Measurements from ENCODE around the gene FOXA2. TPM values are rescaled to one million over a fixed set of nuclear protein-coding genes. Genes with fewer than 3 reads are reported as not detected.

The FOXA2 gene
- total and polyA plus RNA-seq, 2 of the 13 experiments (the other 11 are each of a cell fraction or from before 2014, with no cell fraction given), result 8.8 to 12.2 TPM

DNA sequence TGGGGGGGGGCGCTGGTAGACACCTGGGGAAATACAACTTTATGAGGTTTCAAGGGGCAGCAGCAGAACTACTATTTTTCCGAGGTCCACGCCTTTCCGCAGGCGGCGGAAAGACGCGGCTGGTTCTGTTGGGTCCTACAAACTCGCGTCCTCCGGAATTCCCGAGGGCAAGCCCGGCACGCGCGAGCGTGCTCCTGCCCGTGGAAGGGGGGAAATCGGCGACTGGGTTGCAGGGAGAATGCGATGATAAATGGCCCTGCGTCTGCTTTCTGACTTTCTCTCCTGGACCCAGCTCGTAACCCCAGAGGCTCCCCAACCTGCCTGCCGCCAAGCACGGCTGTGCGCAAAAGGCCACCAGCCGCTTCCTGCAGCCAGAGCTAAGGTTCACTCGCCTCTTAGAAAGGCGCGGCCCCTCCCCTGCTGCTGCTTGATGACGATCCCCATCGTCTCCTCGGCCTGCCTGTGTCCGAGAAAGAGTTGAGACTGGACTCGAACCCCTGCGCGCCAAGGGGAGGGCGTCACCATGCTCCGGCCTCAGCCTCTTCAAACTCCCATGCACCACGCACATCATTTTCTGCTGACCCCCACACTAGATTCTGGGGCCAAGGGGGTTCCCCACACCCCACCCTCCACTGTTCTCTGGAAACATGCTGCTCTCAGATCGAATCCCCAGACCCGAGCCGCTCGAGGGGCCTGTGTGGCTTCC is 6.7 kb downstream of the FOXA2 start (continued):
- TF ChIP-seq, protein P1, sequence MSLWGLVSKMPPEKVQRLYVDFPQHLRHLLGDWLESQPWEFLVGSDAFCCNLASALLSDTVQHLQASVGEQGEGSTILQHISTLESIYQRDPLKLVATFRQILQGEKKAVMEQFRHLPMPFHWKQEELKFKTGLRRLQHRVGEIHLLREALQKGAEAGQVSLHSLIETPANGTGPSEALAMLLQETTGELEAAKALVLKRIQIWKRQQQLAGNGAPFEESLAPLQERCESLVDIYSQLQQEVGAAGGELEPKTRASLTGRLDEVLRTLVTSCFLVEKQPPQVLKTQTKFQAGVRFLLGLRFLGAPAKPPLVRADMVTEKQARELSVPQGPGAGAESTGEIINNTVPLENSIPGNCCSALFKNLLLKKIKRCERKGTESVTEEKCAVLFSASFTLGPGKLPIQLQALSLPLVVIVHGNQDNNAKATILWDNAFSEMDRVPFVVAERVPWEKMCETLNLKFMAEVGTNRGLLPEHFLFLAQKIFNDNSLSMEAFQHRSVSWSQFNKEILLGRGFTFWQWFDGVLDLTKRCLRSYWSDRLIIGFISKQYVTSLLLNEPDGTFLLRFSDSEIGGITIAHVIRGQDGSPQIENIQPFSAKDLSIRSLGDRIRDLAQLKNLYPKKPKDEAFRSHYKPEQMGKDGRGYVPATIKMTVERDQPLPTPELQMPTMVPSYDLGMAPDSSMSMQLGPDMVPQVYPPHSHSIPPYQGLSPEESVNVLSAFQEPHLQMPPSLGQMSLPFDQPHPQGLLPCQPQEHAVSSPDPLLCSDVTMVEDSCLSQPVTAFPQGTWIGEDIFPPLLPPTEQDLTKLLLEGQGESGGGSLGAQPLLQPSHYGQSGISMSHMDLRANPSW (CRISPR knock-in tag; IDR thresholded peaks at IDR 0.05; ENCODE audit: borderline replicate concordance), result peak; percentile 66; the same call in 1 of the 2 replicates
- no peak; the same call in 1 of the 2 replicates for TF ChIP-seq TCF7 (IDR thresholded peaks at IDR 0.05; ENCODE audit: low read depth)
- no peak for TF ChIP-seq LCORL (IDR thresholded peaks at IDR 0.05)
- TF ChIP-seq LCORL (CRISPR knock-in tag; IDR thresholded peaks at IDR 0.05), result no peak; the same call in 1 of the 2 replicates
- no peak; the same call in 1 of the 2 replicates for TF ChIP-seq THAP11 (CRISPR knock-in tag; IDR thresholded peaks at IDR 0.05)
- no peak for TF ChIP-seq PCBP2 (optimal IDR thresholded peaks at IDR 0.05; ENCODE audit: low read depth, low read length, poor library complexity, severe bottlenecking)
- no peak for TF ChIP-seq ASH2L (IDR thresholded peaks at IDR 0.05; ENCODE audit: insufficient read length, low read depth, low read length)
- TF ChIP-seq ZNF850 (CRISPR knock-in tag; conservative IDR thresholded peaks at IDR 0.05), result no peak
- no peak for TF ChIP-seq DR1 (CRISPR knock-in tag; IDR thresholded peaks at IDR 0.05)
- no peak for TF ChIP-seq ZNF33B (CRISPR knock-in tag; IDR thresholded peaks at IDR 0.05)
- 0 out of 2 replicates have a peak, but pooled peaks have one; percentile 81 for TF ChIP-seq ZNF274 (CRISPR knock-in tag; IDR thresholded peaks at IDR 0.05)
- TF ChIP-seq ZFP82 (CRISPR knock-in tag; IDR thresholded peaks at IDR 0.05; ENCODE audit: borderline replicate concordance), result no peak
- TF ChIP-seq, protein P2, sequence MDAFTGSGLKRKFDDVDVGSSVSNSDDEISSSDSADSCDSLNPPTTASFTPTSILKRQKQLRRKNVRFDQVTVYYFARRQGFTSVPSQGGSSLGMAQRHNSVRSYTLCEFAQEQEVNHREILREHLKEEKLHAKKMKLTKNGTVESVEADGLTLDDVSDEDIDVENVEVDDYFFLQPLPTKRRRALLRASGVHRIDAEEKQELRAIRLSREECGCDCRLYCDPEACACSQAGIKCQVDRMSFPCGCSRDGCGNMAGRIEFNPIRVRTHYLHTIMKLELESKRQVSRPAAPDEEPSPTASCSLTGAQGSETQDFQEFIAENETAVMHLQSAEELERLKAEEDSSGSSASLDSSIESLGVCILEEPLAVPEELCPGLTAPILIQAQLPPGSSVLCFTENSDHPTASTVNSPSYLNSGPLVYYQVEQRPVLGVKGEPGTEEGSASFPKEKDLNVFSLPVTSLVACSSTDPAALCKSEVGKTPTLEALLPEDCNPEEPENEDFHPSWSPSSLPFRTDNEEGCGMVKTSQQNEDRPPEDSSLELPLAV (CRISPR knock-in tag; conservative IDR thresholded peaks at IDR 0.05; ENCODE audit: low read depth), result no peak
- peak; percentile 60; the same call in 1 of the 2 replicates for TF ChIP-seq ATF7-NPFF (CRISPR knock-in tag; IDR thresholded peaks at IDR 0.05; ENCODE audit: low read depth)
- TF ChIP-seq SOX6 (IDR thresholded peaks at IDR 0.05), result no peak
- TF ChIP-seq SOX6 (CRISPR knock-in tag; IDR thresholded peaks at IDR 0.05), result peak; percentile 7; the same call in 1 of the 2 replicates
- peak; percentile 81; the same call in 1 of the 2 replicates for TF ChIP-seq ZNF317 (CRISPR knock-in tag; IDR thresholded peaks at IDR 0.05)
- no peak for TF ChIP-seq NR2C2 (CRISPR knock-in tag; IDR thresholded peaks at IDR 0.05; ENCODE audit: borderline replicate concordance)
- peak; percentile 14; the same call in 1 of the 2 replicates for TF ChIP-seq ZNF556 (CRISPR knock-in tag; IDR thresholded peaks at IDR 0.05; ENCODE audit: borderline replicate concordance)
- TF ChIP-seq HDAC6 (IDR thresholded peaks at IDR 0.05; ENCODE audit: low read depth, low read length), result no peak
- TF ChIP-seq ZBTB21 (CRISPR knock-in tag; IDR thresholded peaks at IDR 0.05), result no peak
- TF ChIP-seq, protein P3, sequence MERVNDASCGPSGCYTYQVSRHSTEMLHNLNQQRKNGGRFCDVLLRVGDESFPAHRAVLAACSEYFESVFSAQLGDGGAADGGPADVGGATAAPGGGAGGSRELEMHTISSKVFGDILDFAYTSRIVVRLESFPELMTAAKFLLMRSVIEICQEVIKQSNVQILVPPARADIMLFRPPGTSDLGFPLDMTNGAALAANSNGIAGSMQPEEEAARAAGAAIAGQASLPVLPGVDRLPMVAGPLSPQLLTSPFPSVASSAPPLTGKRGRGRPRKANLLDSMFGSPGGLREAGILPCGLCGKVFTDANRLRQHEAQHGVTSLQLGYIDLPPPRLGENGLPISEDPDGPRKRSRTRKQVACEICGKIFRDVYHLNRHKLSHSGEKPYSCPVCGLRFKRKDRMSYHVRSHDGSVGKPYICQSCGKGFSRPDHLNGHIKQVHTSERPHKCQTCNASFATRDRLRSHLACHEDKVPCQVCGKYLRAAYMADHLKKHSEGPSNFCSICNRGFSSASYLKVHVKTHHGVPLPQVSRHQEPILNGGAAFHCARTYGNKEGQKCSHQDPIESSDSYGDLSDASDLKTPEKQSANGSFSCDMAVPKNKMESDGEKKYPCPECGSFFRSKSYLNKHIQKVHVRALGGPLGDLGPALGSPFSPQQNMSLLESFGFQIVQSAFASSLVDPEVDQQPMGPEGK (CRISPR knock-in tag; IDR thresholded peaks at IDR 0.05), result peak; percentile 43; the same call in 1 of the 2 replicates
- 0 out of 2 replicates have a peak, but pooled peaks have one; percentile 8 for TF ChIP-seq CBX5 (CRISPR knock-in tag; IDR thresholded peaks at IDR 0.05; ENCODE audit: borderline replicate concordance)
- TF ChIP-seq RELA (CRISPR knock-in tag; IDR thresholded peaks at IDR 0.05), result no peak; the same call in 1 of the 2 replicates
